Stomach (tissue), 9 donors: ENCODE measurements around the gene APOL1. TPM values are rescaled to one million over a fixed set of nuclear protein-coding genes. Genes with fewer than 3 reads are reported as not detected.

ENCODE experiments used
- DNase-seq, 2 donors: peaks; one replicate each; pipeline versions ENCODE4 v3.0.0 to v3.0.0-alpha.2; 2013 to 2019
- H3K27ac ChIP-seq, 5 donors: fragments of 200-600 bp in 4 of 5; sonication (generic) in 4 of 5; one replicate each; pipeline ENCODE4 v1.5.1; 2013 to 2019; ENCODE audit warnings: mild to moderate bottlenecking in 1 of 5, moderate library complexity in 1 of 5
- H3K27me3 ChIP-seq, 3 donors: fragments of 200-600 bp; sonication (generic); one replicate each; pipeline ENCODE4 v1.5.1; 2017 to 2019; ENCODE audit warnings: mixed run types in 1 of 3
- H3K36me3 ChIP-seq, 4 donors: fragments of 200-600 bp; sonication (generic); 1 replicate in 3 of 4; 2 replicates in 1 of 4; pipeline ENCODE4 v1.5.1; 2016 to 2019
- H3K4me1 ChIP-seq, 4 donors: fragments of 200-600 bp; sonication (generic); one replicate each; pipeline ENCODE4 v1.5.1; 2016 to 2019
- H3K4me3 ChIP-seq, 4 donors: fragments of 200-600 bp; sonication (generic) in 3 of 4; one replicate each; pipeline ENCODE4 v1.5.1; 2016 to 2019; ENCODE audit warnings: mild to moderate bottlenecking in 1 of 4
- H3K9me3 ChIP-seq, 4 donors: fragments of 200-600 bp; sonication (generic); one replicate each; pipeline ENCODE4 v1.5.1; 2016 to 2019
- EP300 ChIP-seq: sonication (generic); formaldehyde crosslinking; IDR thresholded peaks from one replicate; pipeline ENCODE4 v1.6.1; 2017; ENCODE audit warnings: antibody characterized with exemption
- POLR2A ChIP-seq, 4 donors: fragments of 450-650 bp; IDR thresholded peaks; one replicate each; pipeline ENCODE4 v1.6.1; 2016; ENCODE audit warnings: antibody characterized with exemption in 4 of 4, control low read depth in 2 of 4, mild to moderate bottlenecking in 1 of 4, moderate library complexity in 1 of 4
- POLR2AphosphoS5 ChIP-seq, 3 donors: sonication (generic); formaldehyde crosslinking; IDR thresholded peaks; one replicate each; pipeline ENCODE4 v1.6.1; 2016; ENCODE audit warnings: antibody characterized with exemption in 3 of 3
- WGBS, 5 donors: extraction: QIAGEN DNeasy Blood & Tissue Kit in 3 of 5; methylation state at CpG; one replicate each; pipeline versions ENCODE4 v1.1.5 to v1.1.7; 2013 to 2018; 5-methylcytosine and 5-hydroxymethylcytosine counted together
- intact Hi-C: fragments of 100-400 bp; cut with DNase I; formaldehyde crosslinking; loops from one replicate; pipeline ENCODE4 v1.15.1; 2023; ENCODE audit warnings: low total_unique reads
- polyA plus RNA-seq, 3 donors: library from polyadenylated mRNA; stranded (reverse); fragments of 200-250 nt; gene quantifications; one replicate each; pipeline ENCODE4 v1.2.3, GENCODE V29; 2013
- total RNA-seq, 5 donors: library from RNA; depleted of rRNA; stranded (reverse); fragments of >200 nt; gene quantifications; one replicate each; pipeline versions ENCODE4 v1.1.0 to v1.2.3, GENCODE V29; 2014 to 2016
- TF ChIP-seq, protein P1 (sequence below), 7 experiments: fragments of 450-650 bp in 4 of 7; fragments of 200-600 bp in 3 of 7; sonication (generic) in 3 of 7; IDR thresholded peaks; one replicate each; pipeline ENCODE4 v1.5.1; 2016 to 2019; ENCODE audit warnings: antibody characterized with exemption in 7 of 7, control low read depth in 2 of 7, mild to moderate bottlenecking in 1 of 7
- donor health status: healthy with polysubstance abuse.
- donor health status: Bipolar disorder and iron deficiency.
- donor health status: healthy.

The APOL1 gene
- total and polyA plus RNA-seq, 8 donors: 5.2 to 87.5 (median 38.5) TPM

DNA sequence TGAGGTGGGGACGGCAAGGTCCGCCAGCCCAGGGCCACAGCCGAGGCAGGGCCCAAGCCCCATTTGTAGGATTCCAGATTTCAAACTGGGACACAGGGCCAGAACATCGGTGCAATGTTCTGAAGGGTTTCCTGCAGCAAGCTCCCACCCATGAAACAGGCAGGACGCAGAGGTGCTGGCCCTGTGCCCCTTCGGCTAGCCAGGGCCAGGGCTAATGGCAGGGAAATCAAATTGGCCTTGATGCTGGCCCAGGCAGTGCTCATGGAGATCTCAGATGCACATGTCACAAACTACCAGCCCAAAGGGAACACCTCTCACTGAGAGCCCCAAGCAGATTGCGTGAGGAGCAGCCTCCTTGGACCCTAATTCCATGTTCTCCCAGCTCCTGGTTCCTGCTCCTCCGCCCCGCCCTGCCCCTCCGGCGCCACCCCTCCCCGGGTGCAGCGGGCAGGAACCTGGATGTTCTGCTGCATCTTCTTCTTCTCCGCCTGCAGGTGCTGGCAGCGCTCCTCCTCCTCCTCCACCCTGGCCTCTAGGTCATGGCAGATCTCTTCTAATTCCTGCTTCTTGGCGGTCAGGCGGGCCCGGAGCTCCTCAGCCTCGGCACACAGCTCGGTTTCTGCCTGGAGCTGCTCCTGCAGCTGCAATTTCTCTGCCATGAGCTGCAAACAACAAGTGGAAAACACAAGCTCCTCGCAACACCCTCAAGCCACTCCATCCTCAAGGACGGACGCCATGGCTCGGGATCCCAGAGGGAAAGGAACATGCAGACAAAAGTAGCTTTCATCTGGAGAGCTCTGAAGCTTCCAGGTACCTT lies 47.7 kb downstream of the APOL1 start:
- Histone ChIP-seq H3K27ac (peak overlapping the region in 3 of 5 donors; percentile 65 to 77 (median 76)), H3K4me3 (no peak overlapping the region), H3K27me3 (no peaks in the 10 kb centered on the region), H3K4me1 (peaks cover 7 to 43% (median 24%) of the 10 kb centered on the region in 4 donors), H3K36me3 (peaks cover 96 to 100% (median 100%) of the 10 kb centered on the region in 4 donors), H3K9me3 (no peaks in the 10 kb centered on the region)
- TF ChIP-seq POLR2AphosphoS5 (IDR thresholded peaks at IDR 0.05) (no peak), EP300 (no peak), POLR2A (IDR thresholded peaks at IDR 0.05) (no peak)
- TF ChIP-seq, protein P1, sequence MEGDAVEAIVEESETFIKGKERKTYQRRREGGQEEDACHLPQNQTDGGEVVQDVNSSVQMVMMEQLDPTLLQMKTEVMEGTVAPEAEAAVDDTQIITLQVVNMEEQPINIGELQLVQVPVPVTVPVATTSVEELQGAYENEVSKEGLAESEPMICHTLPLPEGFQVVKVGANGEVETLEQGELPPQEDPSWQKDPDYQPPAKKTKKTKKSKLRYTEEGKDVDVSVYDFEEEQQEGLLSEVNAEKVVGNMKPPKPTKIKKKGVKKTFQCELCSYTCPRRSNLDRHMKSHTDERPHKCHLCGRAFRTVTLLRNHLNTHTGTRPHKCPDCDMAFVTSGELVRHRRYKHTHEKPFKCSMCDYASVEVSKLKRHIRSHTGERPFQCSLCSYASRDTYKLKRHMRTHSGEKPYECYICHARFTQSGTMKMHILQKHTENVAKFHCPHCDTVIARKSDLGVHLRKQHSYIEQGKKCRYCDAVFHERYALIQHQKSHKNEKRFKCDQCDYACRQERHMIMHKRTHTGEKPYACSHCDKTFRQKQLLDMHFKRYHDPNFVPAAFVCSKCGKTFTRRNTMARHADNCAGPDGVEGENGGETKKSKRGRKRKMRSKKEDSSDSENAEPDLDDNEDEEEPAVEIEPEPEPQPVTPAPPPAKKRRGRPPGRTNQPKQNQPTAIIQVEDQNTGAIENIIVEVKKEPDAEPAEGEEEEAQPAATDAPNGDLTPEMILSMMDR (IDR thresholded peaks at IDR 0.05): no peak
- 86 to 94% (median 92%) methylated on average over 23 to 24 of the region's 24 CpGs for WGBS, 5 donors
- DNase-seq: no peak
- intact Hi-C loops: loop anchor here (5.0 kb wide), 1 partner anchor 172 kb away; no protein-coding TSS in a partner anchor

DNA sequence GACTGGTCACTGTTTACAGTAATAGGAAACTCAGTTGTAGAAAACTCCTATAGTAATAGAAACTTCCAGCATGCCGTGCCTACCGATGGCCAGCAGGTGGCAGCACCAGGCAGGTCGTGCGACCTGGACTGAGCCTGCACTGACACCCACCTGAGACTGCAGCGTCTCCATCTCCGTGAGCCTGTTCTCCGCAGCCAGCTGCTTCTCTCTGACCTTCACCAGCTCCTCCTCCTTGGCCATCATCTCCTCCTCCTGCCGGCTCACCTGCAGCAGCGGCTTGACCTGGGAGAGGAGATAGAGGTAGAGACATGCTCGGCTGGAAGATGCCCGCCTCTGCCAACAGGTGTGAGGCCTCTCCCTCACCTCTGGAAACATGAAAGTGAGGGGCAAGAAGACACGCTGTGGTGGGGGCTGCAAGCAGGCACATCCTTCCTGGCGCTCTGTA lies 48.5 kb downstream of the APOL1 start:
- intact Hi-C loops: loop anchor here (5.0 kb wide), 1 partner anchor 171 kb away; no protein-coding TSS in a partner anchor
- H3K4me3 ChIP-seq: no peak overlapping the region
- H3K36me3 ChIP-seq: peaks cover 97 to 100% (median 100%) of the 10 kb centered on the region in 4 donors
- DNase-seq: peak; percentile 83 to 92
- no peaks in the 10 kb centered on the region for H3K27me3 ChIP-seq
- no peaks in the 10 kb centered on the region for H3K9me3 ChIP-seq
- TF ChIP-seq, protein P1 (IDR thresholded peaks at IDR 0.05): peak in 6 of 7 experiments; percentile 54 to 97 (median 94)
- no peak for TF ChIP-seq POLR2A (IDR thresholded peaks at IDR 0.05)
- TF ChIP-seq POLR2AphosphoS5 (IDR thresholded peaks at IDR 0.05): peak in 2 of 3 donors; percentile 20 to 82
- no peak for TF ChIP-seq EP300
- H3K27ac ChIP-seq: peak overlapping the region; percentile 5 to 77 (median 65)
- peaks cover 7 to 45% (median 24%) of the 10 kb centered on the region in 4 donors for H3K4me1 ChIP-seq
- 16 to 33% (median 26%) methylated on average over 11 to 13 of the region's 13 CpGs for WGBS, 5 donors

DNA sequence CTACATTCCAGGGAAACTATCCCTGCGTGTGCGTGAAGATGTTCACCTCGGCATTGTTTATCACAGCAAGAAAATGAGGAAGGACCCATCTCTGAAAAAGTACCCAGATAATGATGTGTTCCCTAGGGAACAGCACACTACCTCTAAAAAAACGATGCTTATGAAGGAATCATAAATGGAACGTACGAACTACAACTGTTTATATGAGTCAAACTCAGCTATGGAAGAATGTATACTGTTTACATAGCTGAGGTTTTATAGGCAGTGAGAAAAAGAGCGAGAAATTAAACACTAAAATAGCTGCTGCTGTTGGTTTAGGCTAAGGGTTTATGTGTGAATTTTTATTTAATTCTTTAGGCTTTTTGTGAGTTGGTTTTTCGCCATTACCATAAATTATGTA lies 48.9 kb downstream of the APOL1 start:
- DNase-seq: no peak
- Histone ChIP-seq H3K4me1 (peaks cover 7 to 45% (median 24%) of the 10 kb centered on the region in 4 donors), H3K4me3 (no peak overlapping the region), H3K9me3 (no peaks in the 10 kb centered on the region), H3K27me3 (no peaks in the 10 kb centered on the region), H3K36me3 (peaks cover 97 to 100% (median 100%) of the 10 kb centered on the region in 4 donors), H3K27ac (peak overlapping the region; percentile 5 to 77 (median 65))
- TF ChIP-seq POLR2AphosphoS5 (IDR thresholded peaks at IDR 0.05): peak in 1 of 3 donors; percentile 41
- no peak for TF ChIP-seq POLR2A (IDR thresholded peaks at IDR 0.05)
- intact Hi-C loops: loop anchor here (5.0 kb wide), 1 partner anchor 170 kb away; no protein-coding TSS in a partner anchor
- 56 to 77% (median 73%) methylated on average over 8 of the region's 8 CpGs for WGBS, 5 donors

DNA sequence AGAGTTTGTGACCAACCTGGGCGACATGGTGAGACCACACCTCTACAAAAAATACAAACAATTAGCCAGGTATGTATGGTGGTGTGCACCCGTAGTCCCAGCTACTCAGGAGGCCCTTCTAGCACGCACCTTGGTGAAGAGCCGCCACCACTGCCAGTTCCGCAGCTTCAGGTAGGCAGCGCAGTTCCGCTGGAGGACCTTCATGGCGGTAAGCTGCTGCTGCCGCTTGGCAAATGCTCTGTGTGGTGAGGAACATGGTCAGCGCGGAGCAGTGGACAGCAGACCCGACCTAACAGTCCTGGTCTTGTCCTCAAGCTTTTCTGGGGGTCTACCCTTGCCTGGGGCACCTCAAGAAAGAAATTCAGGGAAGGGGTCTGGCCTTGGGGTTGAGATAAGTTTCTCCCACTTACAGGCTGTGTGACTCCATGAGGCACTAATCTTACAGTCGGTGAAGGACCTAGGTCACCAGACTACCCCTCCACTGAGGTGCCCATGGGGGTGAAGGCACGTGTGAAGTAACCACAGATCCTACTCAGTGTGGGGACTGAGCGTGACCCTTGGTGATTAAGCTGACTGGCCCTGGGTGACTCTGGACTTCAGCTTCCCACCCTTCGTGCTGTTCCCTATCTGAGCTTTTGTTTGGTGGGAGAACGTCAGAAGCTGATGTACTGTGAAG lies 49.6 kb downstream of the APOL1 start:
- WGBS, 5 donors: 76 to 91% (median 89%) methylated on average over 12 to 17 of the region's 17 CpGs
- TF ChIP-seq POLR2A (IDR thresholded peaks at IDR 0.05) (no peak), POLR2AphosphoS5 (IDR thresholded peaks at IDR 0.05) (peak in 1 of 3 donors; percentile 2)
- H3K9me3 ChIP-seq: no peaks in the 10 kb centered on the region
- intact Hi-C loops: loop anchor here (5.0 kb wide), 1 partner anchor 170 kb away; no protein-coding TSS in a partner anchor
- no peak overlapping the region for H3K4me3 ChIP-seq
- no peak for DNase-seq
- H3K36me3 ChIP-seq: peaks cover 97 to 100% (median 100%) of the 10 kb centered on the region in 4 donors
- no peaks in the 10 kb centered on the region for H3K27me3 ChIP-seq
- peak overlapping the region in 4 of 5 donors; percentile 53 to 77 (median 70) for H3K27ac ChIP-seq
- H3K4me1 ChIP-seq: peaks cover 7 to 45% (median 24%) of the 10 kb centered on the region in 4 donors

DNA sequence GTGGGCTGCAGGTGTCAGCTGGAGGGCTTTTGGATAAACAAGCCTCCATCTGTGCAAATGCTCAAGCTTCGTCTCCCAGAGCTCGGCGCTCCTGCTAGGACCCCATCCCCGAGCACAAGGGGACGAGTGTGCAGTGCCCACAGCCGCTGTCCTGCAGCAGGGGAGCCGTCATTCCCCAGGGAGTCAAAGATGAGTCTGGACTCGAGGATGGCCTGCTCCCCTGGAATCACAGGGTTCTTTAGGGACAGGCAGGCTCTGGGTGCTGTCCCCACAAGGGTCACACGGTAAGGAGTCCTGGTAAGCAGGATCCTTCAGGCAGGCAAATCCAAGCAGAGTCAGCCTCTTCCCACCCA lies 50.2 kb downstream of the APOL1 start:
- intact Hi-C loops: loop anchor here (5.0 kb wide), 1 partner anchor 169 kb away; no protein-coding TSS in a partner anchor
- TF ChIP-seq, protein P1 (IDR thresholded peaks at IDR 0.05): no peak
- TF ChIP-seq POLR2A (IDR thresholded peaks at IDR 0.05) (no peak), POLR2AphosphoS5 (IDR thresholded peaks at IDR 0.05) (no peak), EP300 (no peak)
- H3K36me3 ChIP-seq: peaks cover 97 to 100% (median 100%) of the 10 kb centered on the region in 4 donors
- peaks cover 7 to 45% (median 24%) of the 10 kb centered on the region in 4 donors for H3K4me1 ChIP-seq
- H3K4me3 ChIP-seq: no peak overlapping the region
- no peaks in the 10 kb centered on the region for H3K9me3 ChIP-seq
- peak overlapping the region in 4 of 5 donors; percentile 53 to 77 (median 70) for H3K27ac ChIP-seq
- no peak for DNase-seq
- 71 to 85% (median 79%) methylated on average over 5 to 9 of the region's 9 CpGs for WGBS, 5 donors
- H3K27me3 ChIP-seq: no peaks in the 10 kb centered on the region
